K562 (cell line): ENCODE results near the gene NMNAT3. TPM values are rescaled to one million over a fixed set of nuclear protein-coding genes. Genes with fewer than 3 reads are reported as not detected.

Source experiments
- ATAC-seq: fragments of 200-7000 bp; cut with Tn5 transposase; 3 replicates; pipeline ENCODE4 v1.9.1; 2020; ENCODE audit warnings: moderate library complexity
- BruUV-seq: library from RNA; stranded (reverse); fragments of 400-500 nt; replicated peaks from 2 replicates; lab custom pipeline; 2021; lab: Mats Ljungman, UMichigan
- CTCF ChIA-PET: fragments of 300-600 bp; formaldehyde crosslinking; extraction: SDS; loops from one replicate; lab custom pipeline; 2021; ENCODE audit warnings: low intra/inter-chr PET ratio; lab: Yijun Ruan, JAX
- POLR2A ChIA-PET: fragments of 300-600, 350-650 bp; sonication (Branson Sonifier 250); formaldehyde crosslinking; extraction: SDS; loops from one replicate; lab custom pipeline; 2021; ENCODE audit warnings: antibody characterized with exemption, inconsistent platforms; lab: Yijun Ruan, JAX
- DNase-seq, 4 experiments: peaks; one replicate each; pipeline versions ENCODE4 v3.0.0 to v3.0.0-alpha.2; 2011 to 2018; ENCODE audit warnings: low spot score in 3 of 4, mixed read lengths in 3 of 4; ENCODE audit errors: extremely low read depth in 1 of 4
- FAIRE-seq: peaks from 2 replicates; lab custom pipeline; 2011; peaks lifted over from hg19 to GRCh38; lab: Jason Lieb, UNC
- H2AFZ ChIP-seq: 2 replicates; pipeline ENCODE4 v1.6.0; 2011; ENCODE audit warnings: low read depth, low read length, control low read depth, inconsistent platforms
- H3K27ac ChIP-seq: fragments of 200-600 bp; 3 replicates; pipeline ENCODE4 v1.8.0; 2011; ENCODE audit warnings: low read depth, mild to moderate bottlenecking, control low read depth, inconsistent platforms, low read length, moderate library complexity, mixed read lengths; ENCODE audit errors: extremely low read depth
- H3K27me3 ChIP-seq, 2 experiments: fragments of 300-600 bp in 1 of 2; 2 replicates in 1 of 2; 3 replicates in 1 of 2; pipeline versions ENCODE4 v1.6.0 to v1.8.0; 2011; ENCODE audit warnings: inconsistent platforms in 2 of 2, low read length in 2 of 2, mild to moderate bottlenecking in 1 of 2, mixed read lengths in 1 of 2, moderate library complexity in 1 of 2; ENCODE audit not compliant: control insufficient read depth in 2 of 2, insufficient read depth in 2 of 2
- H3K36me3 ChIP-seq: fragments of 300-600 bp; 3 replicates; pipeline ENCODE4 v1.8.0; 2011; ENCODE audit warnings: mild to moderate bottlenecking, low read length, inconsistent platforms; ENCODE audit not compliant: control insufficient read depth, insufficient read depth
- H3K4me1 ChIP-seq, 2 experiments: fragments of 200-600 bp in 1 of 2; replicated peaks in 1 of 2; 2 replicates in 1 of 2; 3 replicates in 1 of 2; pipeline versions ENCODE4 v1.5.1 to v1.8.0; 2011; ENCODE audit warnings: inconsistent platforms in 2 of 2, low read length in 2 of 2, mild to moderate bottlenecking in 1 of 2, mixed read lengths in 1 of 2, moderate library complexity in 1 of 2; ENCODE audit not compliant: control insufficient read depth in 2 of 2, insufficient read depth in 2 of 2
- H3K4me2 ChIP-seq: 2 replicates; pipeline ENCODE4 v1.6.1; 2011; ENCODE audit warnings: low read length, control low read depth, inconsistent platforms, mixed read lengths; ENCODE audit not compliant: insufficient read depth
- H3K4me3 ChIP-seq: fragments of 200-600 bp; sonication (generic), shearing (Covaris generic); 2 replicates; pipeline ENCODE4 v1.5.1; 2016; ENCODE audit warnings: control low read depth, inconsistent platforms
- H3K79me2 ChIP-seq: fragments of 200-600 bp; 3 replicates; pipeline ENCODE4 v1.8.0; 2011; ENCODE audit warnings: low read length, inconsistent platforms; ENCODE audit not compliant: control insufficient read depth, insufficient read depth
- H3K9ac ChIP-seq, 2 experiments: 2 replicates each; pipeline versions ENCODE4 v1.6.0 to v1.6.1; 2011; ENCODE audit warnings: low read depth in 2 of 2, low read length in 2 of 2, control low read depth in 1 of 2, inconsistent platforms in 1 of 2, mild to moderate bottlenecking in 1 of 2, mixed read lengths in 1 of 2; ENCODE audit not compliant: insufficient read depth in 1 of 2
- H3K9me1 ChIP-seq: one replicate; pipeline ENCODE4 v1.6.0; 2011; ENCODE audit warnings: inconsistent platforms, mild to moderate bottlenecking, low read length, moderate library complexity; ENCODE audit not compliant: control insufficient read depth, insufficient read depth
- H3K9me3 ChIP-seq: replicated peaks from 2 replicates; pipeline ENCODE4 v1.5.1; 2011; ENCODE audit warnings: low read depth, low read length, inconsistent platforms; ENCODE audit not compliant: control insufficient read depth, insufficient read depth
- H4K20me1 ChIP-seq: replicated peaks from 2 replicates; pipeline ENCODE4 v1.6.1; 2011; ENCODE audit warnings: low read length, inconsistent platforms, mixed read lengths; ENCODE audit not compliant: control insufficient read depth, insufficient read depth
- ARID4B ChIP-seq: sonication (generic); formaldehyde crosslinking; IDR thresholded peaks from 2 replicates; pipeline ENCODE4 v1.8.0; 2022; ENCODE audit warnings: mild to moderate bottlenecking, missing genetic modification reagents
- CBFB ChIP-seq: sonication (generic); formaldehyde crosslinking; IDR thresholded peaks from 2 replicates; pipeline ENCODE4 v1.4.0; 2020; ENCODE audit warnings: mild to moderate bottlenecking, missing genetic modification reagents
- ZC3H11A ChIP-seq: IDR thresholded peaks from 2 replicates; pipeline ENCODE4 v1.6.1; 2012; ENCODE audit warnings: low read depth, low read length, improper control_type of control experiment
- ZNF134 ChIP-seq: fragments of 250-450 bp; sonication (Bioruptor Pico); conservative IDR thresholded peaks from 2 replicates; pipeline ENCODE4 v1.4.0; 2020
- ZNF644 ChIP-seq: fragments of 200-800 bp; sonication (Bioruptor generic); IDR thresholded peaks from 2 replicates; pipeline ENCODE4 v1.6.1; 2016; ENCODE audit warnings: low read depth, missing genetic modification characterization, missing compliant biosample characterization
- ZNF668 ChIP-seq: fragments of 250-450 bp; sonication (Bioruptor Pico); IDR thresholded peaks from 2 replicates; pipeline ENCODE4 v1.8.0; 2022; ENCODE audit warnings: mild to moderate bottlenecking, inconsistent platforms
- ZNF696 ChIP-seq: fragments of 250-450 bp; sonication (Bioruptor Pico); conservative IDR thresholded peaks from 2 replicates; pipeline ENCODE4 v1.4.0; 2020; ENCODE audit warnings: mild to moderate bottlenecking, moderate library complexity
- ZNF76 ChIP-seq: fragments of 250-450 bp; sonication (Bioruptor Pico); IDR thresholded peaks from 2 replicates; pipeline ENCODE4 v1.4.0; 2020; ENCODE audit warnings: mild to moderate bottlenecking, moderate library complexity, borderline replicate concordance
- WGBS: fragments of 100-300 bp; shearing (Covaris generic); methylation state at CpG from one replicate; pipeline ENCODE4 v1.1.6; 2016; ENCODE audit warnings: low coverage, mixed read lengths; ENCODE audit not compliant: insufficient coverage; ENCODE audit errors: missing lambda C conversion rate; 5-methylcytosine and 5-hydroxymethylcytosine counted together
- in situ Hi-C: fragments of 300-500 bp; cut with MboI; formaldehyde crosslinking; loops from 4 replicates; pipeline ENCODE4 v1.15.0; 2018; ENCODE audit warnings: inconsistent platforms, mixed read lengths
- intact Hi-C: fragments of 100-400 bp; cut with micrococcal nuclease; formaldehyde crosslinking; loops from 2 replicates; pipeline ENCODE4 v1.14.2; 2022
- polyA plus RNA-seq, 8 experiments: library from polyadenylated mRNA; depleted of rRNA in 4 of 8; stranded (reverse) in 5 of 8; unstranded in 3 of 8; fragments of >200 nt; fragmentation: Nextera tagmentation in 2 of 8; fragmentation: Illumina TruSeq in 1 of 8; extraction: Ambion mirVana in 2 of 8; extraction: Trizol in 1 of 8; gene quantifications; 2 replicates each; pipeline versions ENCODE4 v1.2.1 to v1.2.3, GENCODE V29; 2011 to 2014; ENCODE audit warnings: inconsistent platforms in 1 of 8, missing spikeins in 1 of 8
- total RNA-seq, 7 experiments: library from RNA; depleted of rRNA in 6 of 7; stranded (reverse); fragments of >200 nt in 6 of 7; fragmentation: Illumina TruSeq in 2 of 7; extraction: Trizol in 2 of 7; gene quantifications; 2 replicates each; pipeline versions ENCODE4 v1.2.1 to v1.2.3, GENCODE V29; 2011 to 2021; ENCODE audit warnings: low replicate concordance in 1 of 7

Gene NMNAT3
- total and polyA plus RNA-seq, 9 of the 15 experiments (the other 6 are each of a cell fraction or from before 2014, with no cell fraction given) = 2.3 to 12.5 (median 6.6) TPM

GRCh38 chr3:139540651-139541531 is 136.9 kb downstream of the NMNAT3 start:
- CTCF ChIA-PET = no interaction called here
- DNase-seq (no peak), FAIRE-seq (no peak), ATAC-seq (no peak)
- intact Hi-C loops = no loop called here
- Histone ChIP-seq H3K9me1 (no peaks in the 10 kb centered on the region), H3K4me1 (peaks cover 0 to 7% of the 10 kb centered on the region in 2 experiments; a peak in 1 of 5 replicates), H4K20me1 (peaks cover 7% of the 10 kb centered on the region; the same call in 1 of the 2 replicates), H2AFZ (no peak overlapping the region), H3K79me2 (no peaks in the 10 kb centered on the region), H3K9me3 (no peaks in the 10 kb centered on the region), H3K27ac (no peak overlapping the region), H3K9ac (no peak overlapping the region), H3K4me2 (no peak overlapping the region), H3K27me3 (peaks cover 24 to 53% of the 10 kb centered on the region in 2 experiments), H3K36me3 (no peaks in the 10 kb centered on the region), H3K4me3 (no peak overlapping the region)
- no TSS peak for BruUV-seq
- POLR2A ChIA-PET = interaction anchor here (0.6 to 1.3 kb wide), 2 partner anchors 10 to 18 kb away, joined by 3 read pairs; no protein-coding TSS in a partner anchor
- WGBS = 0% methylated on average over 6 of the region's 6 CpGs
- in situ Hi-C loops = no loop called here
- TF ChIP-seq ARID4B (no peak), ZNF668 (no peak), ZNF696 (CRISPR knock-in tag) (no peak), ZNF134 (CRISPR knock-in tag) (no peak), ZNF76 (CRISPR knock-in tag) (no peak), ZNF644 (tag) (no peak), ZC3H11A (no peak), CBFB (no peak)
